Activated CD4-positive, CD25-positive, alpha-beta regulatory T cell treated with anti-CD3 and anti-CD28 coated beads, Interleukin-2, amount 50 U/mL, for 16 hours (primary cell): ENCODE data around the gene EMP3.
"Not testable (repeated sequence)": the region's sequence is repeated elsewhere in the genome, so short reads cannot be mapped to it uniquely, and the experiment has no call there.

Experiments used
- DNase-seq: peaks from one replicate; pipeline ENCODE4 v3.0.0-alpha.2; 2020; ENCODE audit warnings: low read depth, low spot score

The EMP3 gene

GRCh38 chr19:48325265-48325910 lies at the start of gene EMP3:
Gene EMP3 (plus strand): TSS chr19:48325552. CDS start chr19:48326845, 1,293 bp downstream.
- DNase-seq = peak; percentile 67

- DNase-seq = no peak
Observed at GRCh38 chr19:48279747-48280146, 45.6 kb upstream of the EMP3 start.

- no peak for DNase-seq
Observed at GRCh38 chr19:48283908-48284307, 41.4 kb upstream of the EMP3 start.

- DNase-seq = no peak
Observed at GRCh38 chr19:48284896-48285295, 40.5 kb upstream of the EMP3 start.

GRCh38 chr19:48287748-48288147 lies 37.6 kb upstream of the EMP3 start:
- DNase-seq = no peak

- DNase-seq = no peak
Observed at GRCh38 chr19:48290401-48290770, 35.0 kb upstream of the EMP3 start.

GRCh38 chr19:48290771-48291488 lies 34.4 kb upstream of the EMP3 start:
- DNase-seq = peak; percentile 31

GRCh38 chr19:48291489-48291815 lies 33.9 kb upstream of the EMP3 start:
- DNase-seq = not testable (repeated sequence)

- no peak for DNase-seq
Observed at GRCh38 chr19:48292798-48293197, 32.6 kb upstream of the EMP3 start.

- no peak for DNase-seq
Observed at GRCh38 chr19:48295458-48295857, 29.9 kb upstream of the EMP3 start.

GRCh38 chr19:48296963-48297734 lies 28.2 kb upstream of the EMP3 start:
- DNase-seq = no peak

- DNase-seq = no peak
Observed at GRCh38 chr19:48297975-48298374, 27.4 kb upstream of the EMP3 start.

- DNase-seq = no peak
Observed at GRCh38 chr19:48301886-48302599, 23.3 kb upstream of the EMP3 start.

- DNase-seq = no peak
Observed at GRCh38 chr19:48302600-48302959, 22.8 kb upstream of the EMP3 start.

GRCh38 chr19:48303367-48303766 lies 22.0 kb upstream of the EMP3 start:
- DNase-seq = no peak

GRCh38 chr19:48303866-48304265 lies 21.5 kb upstream of the EMP3 start:
- DNase-seq = no peak

GRCh38 chr19:48308631-48309586 lies 16.4 kb upstream of the EMP3 start:
- no peak for DNase-seq

GRCh38 chr19:48309731-48310130 lies 15.6 kb upstream of the EMP3 start:
- DNase-seq = not testable (repeated sequence)

GRCh38 chr19:48310227-48310626 lies 15.1 kb upstream of the EMP3 start:
- DNase-seq = no peak

GRCh38 chr19:48311384-48311783 lies 14.0 kb upstream of the EMP3 start:
- no peak for DNase-seq

- no peak for DNase-seq
Observed at GRCh38 chr19:48315712-48316111, 9.6 kb upstream of the EMP3 start.
